A673 (cell line): ENCODE data around the gene SLC6A20.

Experiments
- EZH2 ChIP-seq: fragments of 200-600 bp; sonication (generic); IDR thresholded peaks from 2 replicates; pipeline ENCODE4 v1.6.1; 2017; ENCODE audit warnings: borderline replicate concordance, low read depth, mild to moderate bottlenecking, mixed read lengths, antibody characterized with exemption, low read length; ENCODE audit not compliant: poor library complexity, severe bottlenecking
- TF ChIP-seq, protein P1 (sequence below): fragments of 300-800, 200-600 bp; sonication (generic); conservative IDR thresholded peaks from 2 replicates; pipeline ENCODE4 v1.5.1; 2017; ENCODE audit warnings: low read depth, mild to moderate bottlenecking, antibody characterized with exemption, low read length, moderate library complexity, mixed read lengths

DNA sequence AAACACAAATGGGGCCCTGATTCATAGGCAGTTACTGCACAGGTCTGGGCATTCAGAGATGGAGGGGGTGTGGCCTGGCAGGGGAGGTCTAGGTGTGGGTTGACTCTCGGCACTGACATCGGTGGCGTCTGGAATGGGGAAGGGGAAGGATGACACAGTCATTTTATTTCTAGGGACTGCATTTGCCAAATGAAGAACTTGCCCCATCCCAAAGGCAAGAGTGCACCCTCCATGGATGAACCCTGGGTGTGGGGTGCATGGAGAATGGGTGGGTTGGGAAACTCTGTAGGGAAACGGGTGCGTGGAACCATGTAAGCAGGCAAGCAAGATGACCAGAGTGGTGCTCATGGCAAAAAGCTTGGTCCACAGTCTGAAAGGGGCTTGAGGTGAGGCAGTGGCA is 24.5 kb downstream of the SLC6A20 start:
- TF ChIP-seq, protein P1, sequence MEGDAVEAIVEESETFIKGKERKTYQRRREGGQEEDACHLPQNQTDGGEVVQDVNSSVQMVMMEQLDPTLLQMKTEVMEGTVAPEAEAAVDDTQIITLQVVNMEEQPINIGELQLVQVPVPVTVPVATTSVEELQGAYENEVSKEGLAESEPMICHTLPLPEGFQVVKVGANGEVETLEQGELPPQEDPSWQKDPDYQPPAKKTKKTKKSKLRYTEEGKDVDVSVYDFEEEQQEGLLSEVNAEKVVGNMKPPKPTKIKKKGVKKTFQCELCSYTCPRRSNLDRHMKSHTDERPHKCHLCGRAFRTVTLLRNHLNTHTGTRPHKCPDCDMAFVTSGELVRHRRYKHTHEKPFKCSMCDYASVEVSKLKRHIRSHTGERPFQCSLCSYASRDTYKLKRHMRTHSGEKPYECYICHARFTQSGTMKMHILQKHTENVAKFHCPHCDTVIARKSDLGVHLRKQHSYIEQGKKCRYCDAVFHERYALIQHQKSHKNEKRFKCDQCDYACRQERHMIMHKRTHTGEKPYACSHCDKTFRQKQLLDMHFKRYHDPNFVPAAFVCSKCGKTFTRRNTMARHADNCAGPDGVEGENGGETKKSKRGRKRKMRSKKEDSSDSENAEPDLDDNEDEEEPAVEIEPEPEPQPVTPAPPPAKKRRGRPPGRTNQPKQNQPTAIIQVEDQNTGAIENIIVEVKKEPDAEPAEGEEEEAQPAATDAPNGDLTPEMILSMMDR: no peak
- TF ChIP-seq EZH2: no peak
